Ecto neural progenitor cell (in vitro differentiated cells): ENCODE measurements around the gene RNF123.

Experiments used
- DNase-seq: peaks from one replicate; pipeline ENCODE4 v3.0.0-alpha.2; 2018; ENCODE audit warnings: low spot score

The RNF123 gene

DNA sequence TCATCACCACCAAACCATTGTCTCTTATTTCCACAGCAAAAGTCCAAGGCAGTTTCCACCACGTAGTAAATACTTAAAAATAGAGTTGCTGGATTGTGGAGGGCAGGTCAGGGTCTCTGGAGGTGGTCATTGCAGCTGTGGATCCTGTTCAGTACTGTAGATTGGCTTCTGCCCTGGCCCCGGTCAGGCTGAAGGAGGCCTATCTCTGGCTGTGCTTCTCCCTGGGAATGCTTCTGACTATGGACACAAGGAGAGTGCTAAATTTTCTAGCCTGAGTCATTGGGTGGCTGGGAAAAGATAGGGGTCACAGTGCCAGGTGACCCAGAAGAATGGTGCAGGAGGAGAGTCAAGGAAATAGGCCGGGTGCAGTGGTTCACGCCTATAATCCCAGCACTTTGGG lies 60.7 kb downstream of the RNF123 start:
- DNase-seq, result no peak

DNA sequence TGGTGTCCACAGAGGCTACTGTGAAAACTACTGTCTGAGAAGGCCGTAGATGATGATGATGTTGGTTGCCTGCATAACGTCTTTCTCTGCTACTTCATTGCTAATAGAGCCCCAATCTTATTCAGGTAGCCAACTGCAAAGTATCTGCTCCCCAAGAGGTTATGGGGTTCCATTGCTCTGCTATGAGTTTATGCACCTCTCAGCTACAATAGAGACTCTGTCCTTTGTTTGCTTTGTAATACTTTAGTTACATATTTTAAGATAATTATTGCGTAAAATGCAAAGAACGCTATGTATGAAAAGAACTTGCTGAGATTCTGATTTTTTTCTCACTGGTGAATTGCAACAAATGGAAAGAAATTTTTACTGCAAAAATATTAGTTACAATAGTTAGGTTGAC lies 62.1 kb downstream of the RNF123 start:
- DNase-seq, result no peak

- DNase-seq, result no peak
These were observed 65.2 kb downstream of the RNF123 start for GRCh38 chr3:49754536-49754935.

GRCh38 chr3:49756036-49756435 lies 66.7 kb downstream of the RNF123 start:
- DNase-seq, result no peak

DNA sequence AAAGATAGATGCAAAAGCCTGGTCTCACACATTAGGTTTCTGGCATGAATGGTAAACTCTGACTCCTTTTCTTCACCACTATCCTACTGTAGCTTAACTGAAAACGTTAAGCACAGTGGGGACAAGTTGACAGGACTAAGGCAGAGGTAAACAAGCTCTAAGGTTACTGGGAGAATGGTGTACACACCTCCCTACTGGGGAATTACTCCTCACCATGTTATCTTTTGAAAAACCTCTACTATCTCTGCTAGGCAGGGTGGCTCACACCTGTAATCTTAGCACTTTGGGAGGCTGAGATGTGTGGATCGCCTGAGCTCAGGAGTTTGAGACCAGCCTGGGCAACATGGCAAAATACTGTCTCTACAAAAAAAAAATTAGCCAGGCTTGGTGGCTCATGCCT lies 67.8 kb downstream of the RNF123 start:
- no peak for DNase-seq

DNA sequence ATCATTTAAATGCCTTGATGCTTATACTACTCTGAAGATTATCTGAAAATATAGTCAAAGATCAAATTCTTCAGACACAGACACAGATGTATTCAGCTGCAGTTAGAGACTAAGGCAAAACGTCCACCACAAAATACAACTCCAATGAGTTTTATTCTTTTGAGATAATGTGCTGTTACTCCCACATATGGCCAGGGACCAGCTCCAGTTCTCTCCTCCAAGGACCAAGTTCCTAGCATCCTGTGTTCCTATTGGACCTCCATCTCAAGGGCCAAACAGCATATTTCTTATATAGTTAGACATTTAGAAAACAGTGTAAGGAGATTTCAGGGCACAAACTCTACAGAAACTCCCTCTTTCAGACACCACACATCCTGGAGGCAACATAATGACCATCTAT lies 69.9 kb downstream of the RNF123 start:
- DNase-seq, result no peak

DNA sequence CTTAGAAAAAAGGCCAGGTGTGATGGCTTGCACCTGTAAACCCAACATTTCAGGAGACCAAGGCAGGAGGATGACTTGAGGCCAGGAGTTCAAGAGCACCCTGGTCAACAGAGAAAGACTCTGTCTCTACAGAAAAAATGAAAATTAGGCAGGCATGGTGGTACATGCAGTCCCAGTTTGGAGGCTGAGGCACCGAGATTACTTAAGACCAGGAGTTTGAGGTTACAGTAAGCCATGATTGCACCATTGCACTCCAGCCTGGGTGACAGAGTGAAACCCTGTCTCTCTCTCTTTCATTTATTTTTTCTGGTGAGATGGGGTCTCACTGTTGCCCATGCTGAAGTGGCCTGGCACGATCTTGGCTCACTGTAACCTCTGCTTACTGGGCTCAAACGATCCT lies 72.3 kb downstream of the RNF123 start:
- no peak for DNase-seq

GRCh38 chr3:49763981-49764380 lies 74.6 kb downstream of the RNF123 start:
- DNase-seq, result no peak

- no peak for DNase-seq
These were observed 80.0 kb downstream of the RNF123 start for GRCh38 chr3:49769286-49769915.

- no peak for DNase-seq
These were observed 80.6 kb downstream of the RNF123 start for GRCh38 chr3:49769926-49770325.
